Measurements from ENCODE around the gene CPNE2. TPM values are rescaled to one million over a fixed set of nuclear protein-coding genes. Genes with fewer than 3 reads are reported as not detected.
"Not testable (repeated sequence)": the region's sequence is repeated elsewhere in the genome, so short reads cannot be mapped to it uniquely, and the experiment has no call there.

CPNE2 gene
- total RNA-seq, 1 donor from 2014 or later: 3.4 TPM

DNA sequence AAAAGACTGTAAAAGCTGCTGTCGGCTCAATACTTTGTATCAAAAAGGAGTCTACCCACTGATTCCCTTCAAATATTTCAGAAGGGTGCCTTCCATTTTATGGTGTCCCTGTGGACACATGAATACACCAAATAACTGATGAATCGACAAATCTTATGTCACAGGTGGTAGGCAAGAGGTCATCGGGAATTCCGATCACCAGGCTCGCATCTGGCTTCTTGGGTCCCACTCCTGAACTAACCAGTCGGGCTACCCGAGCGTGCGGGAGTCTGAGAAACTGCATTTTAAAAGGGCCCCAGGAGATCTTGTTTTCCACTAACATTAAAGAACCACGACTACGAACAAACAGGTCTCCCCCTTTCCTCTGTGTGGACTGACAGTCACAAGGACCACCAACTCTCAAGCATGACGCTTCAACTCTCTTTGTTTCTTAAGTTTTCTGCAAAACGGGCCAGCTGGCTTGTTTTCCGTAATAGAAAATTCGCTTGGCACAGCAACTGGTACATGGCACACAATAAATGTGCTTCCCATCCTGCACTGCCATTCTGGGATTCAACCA, 92.6 kb downstream of the CPNE2 start:
- DNase-seq: no peak
- Mint-ChIP-seq H3K27ac (ENCODE audit: unreplicated experiment) (peak overlapping the region; percentile 99), H3K36me3 (ENCODE audit: unreplicated experiment) (no peaks in the 10 kb centered on the region), H3K4me1 (ENCODE audit: low read depth, unreplicated experiment) (peaks cover 19% of the 10 kb centered on the region), H3K27me3 (ENCODE audit: unreplicated experiment) (peaks cover 13% of the 10 kb centered on the region), H3K4me3 (ENCODE audit: unreplicated experiment) (peak overlapping the region; percentile 100), H3K9me3 (ENCODE audit: unreplicated experiment) (peaks cover 15% of the 10 kb centered on the region)
- TF ChIP-seq, protein P1, sequence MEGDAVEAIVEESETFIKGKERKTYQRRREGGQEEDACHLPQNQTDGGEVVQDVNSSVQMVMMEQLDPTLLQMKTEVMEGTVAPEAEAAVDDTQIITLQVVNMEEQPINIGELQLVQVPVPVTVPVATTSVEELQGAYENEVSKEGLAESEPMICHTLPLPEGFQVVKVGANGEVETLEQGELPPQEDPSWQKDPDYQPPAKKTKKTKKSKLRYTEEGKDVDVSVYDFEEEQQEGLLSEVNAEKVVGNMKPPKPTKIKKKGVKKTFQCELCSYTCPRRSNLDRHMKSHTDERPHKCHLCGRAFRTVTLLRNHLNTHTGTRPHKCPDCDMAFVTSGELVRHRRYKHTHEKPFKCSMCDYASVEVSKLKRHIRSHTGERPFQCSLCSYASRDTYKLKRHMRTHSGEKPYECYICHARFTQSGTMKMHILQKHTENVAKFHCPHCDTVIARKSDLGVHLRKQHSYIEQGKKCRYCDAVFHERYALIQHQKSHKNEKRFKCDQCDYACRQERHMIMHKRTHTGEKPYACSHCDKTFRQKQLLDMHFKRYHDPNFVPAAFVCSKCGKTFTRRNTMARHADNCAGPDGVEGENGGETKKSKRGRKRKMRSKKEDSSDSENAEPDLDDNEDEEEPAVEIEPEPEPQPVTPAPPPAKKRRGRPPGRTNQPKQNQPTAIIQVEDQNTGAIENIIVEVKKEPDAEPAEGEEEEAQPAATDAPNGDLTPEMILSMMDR (IDR thresholded peaks at IDR 0.05; ENCODE audit: partially characterized antibody, unreplicated experiment): no peak

DNA sequence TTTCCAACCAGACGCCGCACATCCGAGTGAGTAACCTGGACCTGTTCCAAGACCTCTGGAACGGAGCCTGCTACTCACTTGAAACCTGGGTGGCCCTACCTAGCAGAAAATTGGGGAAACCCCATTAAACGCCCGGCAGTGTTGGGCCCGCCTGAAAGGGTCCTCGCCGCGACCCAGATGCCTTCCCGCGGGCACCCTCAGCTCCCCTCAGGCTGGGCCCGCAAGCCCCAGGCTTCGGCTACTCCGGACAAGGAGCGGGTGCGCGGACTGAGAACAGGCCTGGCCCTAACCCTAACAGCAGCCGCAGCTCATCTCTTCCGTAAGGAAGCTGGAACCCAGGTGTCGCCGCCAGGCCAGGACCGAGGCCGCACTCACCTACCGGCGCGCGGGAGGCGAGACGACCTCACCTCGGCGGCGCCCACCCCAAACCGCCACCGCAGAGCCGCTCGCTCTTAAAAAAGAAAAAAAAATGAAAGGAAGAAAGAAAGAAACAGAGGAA, 93.1 kb downstream of the CPNE2 start:
- H3K27me3 Mint-ChIP-seq (ENCODE audit: unreplicated experiment): peaks cover 13% of the 10 kb centered on the region
- DNase-seq: no peak
- H3K36me3 Mint-ChIP-seq (ENCODE audit: unreplicated experiment): no peaks in the 10 kb centered on the region
- TF ChIP-seq, protein P1 (IDR thresholded peaks at IDR 0.05; ENCODE audit: partially characterized antibody, unreplicated experiment): no peak
- H3K9me3 Mint-ChIP-seq (ENCODE audit: unreplicated experiment): peaks cover 15% of the 10 kb centered on the region
- H3K4me1 Mint-ChIP-seq (ENCODE audit: low read depth, unreplicated experiment): peaks cover 19% of the 10 kb centered on the region
- peak overlapping the region; percentile 100 for H3K4me3 Mint-ChIP-seq (ENCODE audit: unreplicated experiment)
- H3K27ac Mint-ChIP-seq (ENCODE audit: unreplicated experiment): peak overlapping the region; percentile 99

DNA sequence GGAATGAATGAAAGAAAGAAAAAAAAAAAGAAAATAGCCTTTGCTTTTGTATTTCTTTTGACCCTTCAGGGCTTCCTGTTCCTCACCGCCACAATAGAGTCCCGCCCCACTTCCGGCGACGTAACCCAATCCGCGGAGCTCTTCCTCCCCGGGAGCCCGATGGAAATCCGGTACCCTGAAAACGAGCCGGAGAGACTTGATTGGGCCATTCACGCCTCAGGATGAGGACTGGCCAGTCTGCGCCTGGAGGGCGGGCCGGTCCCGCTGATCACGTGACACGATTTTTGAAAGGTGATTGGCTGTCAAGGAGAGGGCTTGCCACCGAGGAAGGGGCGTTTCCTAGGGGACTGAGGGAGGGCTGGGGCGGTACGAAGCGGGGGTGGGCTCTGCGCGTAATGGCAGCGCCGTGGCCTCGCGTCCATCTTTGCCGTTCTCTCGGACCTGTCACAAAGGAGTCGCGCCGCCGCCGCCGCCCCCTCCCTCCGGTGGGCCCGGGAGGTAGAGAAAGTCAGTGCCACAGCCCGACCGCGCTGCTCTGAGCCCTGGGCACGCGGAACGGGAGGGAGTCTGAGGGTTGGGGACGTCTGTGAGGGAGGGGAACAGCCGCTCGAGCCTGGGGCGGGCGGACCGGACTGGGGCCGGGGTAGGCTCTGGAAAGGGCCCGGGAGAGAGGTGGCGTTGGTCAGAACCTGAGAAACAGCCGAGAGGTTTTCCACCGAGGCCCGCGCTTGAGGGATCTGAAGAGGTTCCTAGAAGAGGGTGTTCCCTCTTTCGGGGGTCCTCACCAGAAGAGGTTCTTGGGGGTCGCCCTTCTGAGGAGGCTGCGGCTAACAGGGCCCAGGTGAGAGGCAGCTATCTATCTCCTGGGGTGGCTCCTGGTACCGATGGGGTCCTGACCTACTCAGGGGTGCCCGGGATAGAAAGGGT, 93.8 kb downstream of the CPNE2 start, which contains the start of the genes PSME3IP1 and RSPRY1:
TSS of gene PSME3IP1 (minus strand) at position 95 of the 927 bp plus-strand sequence. CDS start 12,185 bp downstream, outside the sequence.
TSS of gene RSPRY1 (plus strand) at position 385 of the 927 bp plus-strand sequence. CDS start 18,330 bp downstream, outside the sequence.
- no peaks in the 10 kb centered on the region for H3K36me3 Mint-ChIP-seq (ENCODE audit: unreplicated experiment)
- H3K27me3 Mint-ChIP-seq (ENCODE audit: unreplicated experiment): peaks cover 13% of the 10 kb centered on the region
- DNase-seq: peak; percentile 97
- H3K4me1 Mint-ChIP-seq (ENCODE audit: low read depth, unreplicated experiment): peaks cover 21% of the 10 kb centered on the region
- peaks cover 15% of the 10 kb centered on the region for H3K9me3 Mint-ChIP-seq (ENCODE audit: unreplicated experiment)
- peak within 1 kb of the TSS; percentile 99 for H3K27ac Mint-ChIP-seq (ENCODE audit: unreplicated experiment)
- TF ChIP-seq, protein P1 (IDR thresholded peaks at IDR 0.05; ENCODE audit: partially characterized antibody, unreplicated experiment): no peak
- peak within 1 kb of the TSS; percentile 100 for H3K4me3 Mint-ChIP-seq (ENCODE audit: unreplicated experiment)

DNA sequence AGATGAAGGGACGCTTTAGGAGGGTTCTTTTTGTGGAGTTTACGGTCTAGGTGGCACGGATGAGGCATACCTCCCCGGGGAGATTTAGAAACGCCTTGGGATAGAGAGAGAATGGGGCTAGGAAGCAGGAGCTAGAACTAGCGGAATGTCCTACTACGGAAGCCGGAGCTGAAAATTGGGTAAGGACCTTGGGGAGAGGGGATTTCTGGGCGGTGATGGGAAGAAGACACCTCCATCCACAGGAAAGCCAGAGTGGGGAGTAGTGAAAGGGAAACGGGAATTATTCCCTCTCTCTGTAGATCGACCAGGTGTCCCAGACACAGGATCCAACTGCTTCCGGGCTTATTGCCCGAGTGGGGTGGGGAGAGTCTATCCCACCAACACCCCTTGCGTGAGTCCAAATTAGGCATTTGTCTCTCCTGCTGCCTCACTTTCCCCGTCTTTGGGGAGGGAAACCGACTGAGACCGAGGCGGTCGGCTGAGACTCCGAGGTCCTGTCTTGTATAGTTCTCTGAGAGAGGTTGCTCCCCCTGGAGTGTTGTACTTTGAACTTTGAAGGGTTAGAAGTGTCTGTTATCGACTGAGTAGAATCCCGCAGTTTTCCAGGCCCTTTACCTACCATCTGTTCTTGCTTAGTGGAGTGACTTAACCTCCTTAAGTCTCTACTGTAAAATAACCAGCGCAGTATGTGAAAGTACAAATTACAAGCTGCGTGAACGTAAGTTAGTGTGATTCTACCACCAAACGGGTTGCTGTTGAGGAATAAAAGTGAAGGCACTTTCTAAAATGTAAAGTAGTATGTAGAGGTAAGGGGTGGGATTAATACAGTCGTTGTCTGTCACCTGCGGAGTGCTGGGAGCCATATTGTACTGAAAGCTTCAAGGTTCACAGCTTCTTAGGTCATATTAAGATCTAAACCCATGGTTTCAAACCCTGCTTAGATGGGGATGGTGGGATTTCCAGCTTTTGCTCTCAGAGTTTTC, 94.8 kb downstream of the CPNE2 start:
- no peaks in the 10 kb centered on the region for H3K36me3 Mint-ChIP-seq (ENCODE audit: unreplicated experiment)
- peak overlapping the region; percentile 99 for H3K27ac Mint-ChIP-seq (ENCODE audit: unreplicated experiment)
- H3K4me3 Mint-ChIP-seq (ENCODE audit: unreplicated experiment): peak overlapping the region; percentile 100
- DNase-seq: peak; percentile 26
- peaks cover 21% of the 10 kb centered on the region for H3K4me1 Mint-ChIP-seq (ENCODE audit: low read depth, unreplicated experiment)
- TF ChIP-seq, protein P1 (IDR thresholded peaks at IDR 0.05; ENCODE audit: partially characterized antibody, unreplicated experiment): no peak
- peaks cover 15% of the 10 kb centered on the region for H3K9me3 Mint-ChIP-seq (ENCODE audit: unreplicated experiment)
- H3K27me3 Mint-ChIP-seq (ENCODE audit: unreplicated experiment): peaks cover 13% of the 10 kb centered on the region

DNA sequence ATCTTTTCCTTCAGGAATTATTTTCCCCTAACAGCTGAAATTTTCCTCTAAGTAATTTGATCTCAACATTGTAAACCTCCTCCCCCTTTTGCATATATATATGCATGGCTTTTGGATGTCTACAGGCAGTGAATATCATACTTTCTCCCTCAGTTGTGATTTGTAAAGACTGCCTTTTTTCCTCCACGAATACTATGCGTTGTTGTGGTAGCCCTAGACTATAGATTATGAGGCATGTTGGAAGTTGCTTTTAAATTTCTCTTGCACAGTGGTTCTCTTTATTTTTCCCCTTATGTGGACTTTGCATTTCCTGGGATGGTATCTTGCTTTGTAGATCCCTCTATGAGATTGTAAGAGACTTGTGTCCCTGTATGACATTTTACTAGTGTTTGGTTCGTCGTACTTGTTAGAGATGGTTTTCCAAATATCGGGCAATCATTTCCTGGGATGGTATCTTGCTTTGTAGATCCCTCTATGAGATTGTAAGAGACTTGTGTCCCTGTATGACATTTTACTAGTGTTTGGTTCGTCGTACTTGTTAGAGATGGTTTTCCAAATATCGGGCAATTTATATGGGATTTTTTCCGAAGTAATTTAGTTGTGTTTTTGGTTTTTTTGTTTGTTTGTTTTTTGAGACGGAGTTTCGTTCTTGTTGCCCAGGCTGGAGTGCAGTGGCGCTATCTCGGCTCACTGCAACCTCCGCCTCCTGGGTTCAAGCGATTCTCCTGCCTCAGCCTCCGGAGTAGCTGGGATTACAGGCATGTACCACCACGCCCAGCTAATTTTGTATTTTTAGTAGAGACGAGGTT, 95.7 kb downstream of the CPNE2 start:
- not testable (repeated sequence) for H3K36me3 Mint-ChIP-seq (ENCODE audit: unreplicated experiment); DNase-seq
- Mint-ChIP-seq H3K9me3 (ENCODE audit: unreplicated experiment) (peaks cover 15% of the 10 kb centered on the region), H3K27me3 (ENCODE audit: unreplicated experiment) (peaks cover 13% of the 10 kb centered on the region), H3K4me3 (ENCODE audit: unreplicated experiment) (peak overlapping the region; percentile 100), H3K27ac (ENCODE audit: unreplicated experiment) (peak overlapping the region; percentile 76), H3K4me1 (ENCODE audit: low read depth, unreplicated experiment) (peaks cover 23% of the 10 kb centered on the region)
